GM10847 (cell line): Measurements from ENCODE around the gene CAPN15.

Experiments
- POLR2A ChIP-seq: IDR thresholded peaks from 2 replicates; pipeline ENCODE4 v1.6.1; 2011; ENCODE audit not compliant: insufficient read length; ENCODE audit errors: extremely low read depth

CAPN15 gene

GRCh38 chr16:503150-504071, 24.1 kb upstream of the CAPN15 start:
- no peak for TF ChIP-seq POLR2A

DNA sequence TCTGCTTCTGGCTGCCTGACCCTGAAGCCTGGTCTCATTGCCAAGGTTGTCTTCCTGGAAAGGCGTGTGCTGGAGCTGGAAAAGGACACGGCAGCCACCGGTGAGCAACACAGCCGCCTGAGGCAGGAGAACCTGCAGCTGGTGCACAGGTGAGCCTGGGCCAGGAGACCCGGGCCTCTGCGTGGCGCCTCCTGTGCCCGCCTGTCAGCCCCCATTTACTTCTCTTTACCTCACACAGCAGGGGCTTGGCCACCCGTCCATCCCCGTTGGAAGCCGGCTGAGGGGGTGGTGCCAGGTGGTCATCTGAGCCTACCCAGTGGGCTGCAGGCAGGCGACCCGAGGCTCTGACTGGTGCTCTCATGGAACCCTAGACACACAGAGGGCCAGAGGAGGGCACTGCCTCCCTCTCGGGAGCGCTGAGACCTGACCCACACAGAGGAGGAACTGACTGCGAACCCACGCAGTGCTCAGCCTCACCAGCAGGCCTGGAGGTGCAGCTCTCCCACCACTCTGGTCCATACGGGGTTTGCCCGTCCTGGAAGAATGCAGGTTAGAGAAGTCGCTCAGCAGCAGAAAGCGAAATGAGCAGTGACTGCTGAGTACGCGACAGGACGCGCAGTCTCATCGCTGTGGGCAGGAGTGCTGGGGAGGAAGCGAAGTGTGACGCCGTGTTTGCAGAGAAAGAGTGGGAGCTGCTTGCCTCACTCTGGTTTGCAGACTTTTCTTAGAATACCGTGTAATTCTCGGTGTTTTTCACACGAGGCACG, 21.9 kb upstream of the CAPN15 start:
- TF ChIP-seq POLR2A = no peak

DNA sequence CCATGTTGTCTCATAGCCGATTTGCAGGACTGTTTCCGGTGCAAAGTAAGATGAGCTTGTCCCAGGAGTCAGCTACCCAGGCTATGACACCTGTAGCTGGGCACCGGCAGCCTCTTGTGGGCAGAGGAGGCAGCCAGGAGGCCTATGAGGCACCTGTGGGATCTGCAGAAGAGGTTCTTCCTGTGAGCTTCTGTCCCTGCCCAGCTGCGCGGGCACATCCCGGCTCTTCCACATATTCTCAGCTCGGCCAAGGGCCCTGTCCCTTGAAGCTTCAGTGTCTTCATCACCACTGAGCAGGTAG, 21.3 kb upstream of the CAPN15 start:
- no peak for TF ChIP-seq POLR2A

DNA sequence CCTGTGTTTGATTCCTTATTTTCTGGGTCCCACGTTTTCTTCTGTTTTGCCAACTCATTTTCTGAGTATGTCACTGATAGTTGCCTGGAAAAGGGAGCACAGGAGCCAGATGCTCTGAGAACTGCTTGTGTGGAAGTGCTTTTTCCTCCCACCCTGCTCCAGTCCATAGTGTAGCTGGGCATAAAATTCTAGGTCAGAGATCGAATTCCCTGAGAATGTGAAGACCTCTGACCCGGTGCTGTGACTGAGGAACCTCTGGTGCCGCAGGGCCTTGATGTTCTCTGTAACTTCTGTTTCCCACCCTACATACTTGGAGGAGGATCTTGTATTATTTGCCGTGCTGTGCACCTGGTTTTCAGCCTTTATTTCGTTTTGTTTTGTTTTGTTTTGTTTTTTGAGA, 19.5 kb upstream of the CAPN15 start:
- TF ChIP-seq POLR2A = no peak

DNA sequence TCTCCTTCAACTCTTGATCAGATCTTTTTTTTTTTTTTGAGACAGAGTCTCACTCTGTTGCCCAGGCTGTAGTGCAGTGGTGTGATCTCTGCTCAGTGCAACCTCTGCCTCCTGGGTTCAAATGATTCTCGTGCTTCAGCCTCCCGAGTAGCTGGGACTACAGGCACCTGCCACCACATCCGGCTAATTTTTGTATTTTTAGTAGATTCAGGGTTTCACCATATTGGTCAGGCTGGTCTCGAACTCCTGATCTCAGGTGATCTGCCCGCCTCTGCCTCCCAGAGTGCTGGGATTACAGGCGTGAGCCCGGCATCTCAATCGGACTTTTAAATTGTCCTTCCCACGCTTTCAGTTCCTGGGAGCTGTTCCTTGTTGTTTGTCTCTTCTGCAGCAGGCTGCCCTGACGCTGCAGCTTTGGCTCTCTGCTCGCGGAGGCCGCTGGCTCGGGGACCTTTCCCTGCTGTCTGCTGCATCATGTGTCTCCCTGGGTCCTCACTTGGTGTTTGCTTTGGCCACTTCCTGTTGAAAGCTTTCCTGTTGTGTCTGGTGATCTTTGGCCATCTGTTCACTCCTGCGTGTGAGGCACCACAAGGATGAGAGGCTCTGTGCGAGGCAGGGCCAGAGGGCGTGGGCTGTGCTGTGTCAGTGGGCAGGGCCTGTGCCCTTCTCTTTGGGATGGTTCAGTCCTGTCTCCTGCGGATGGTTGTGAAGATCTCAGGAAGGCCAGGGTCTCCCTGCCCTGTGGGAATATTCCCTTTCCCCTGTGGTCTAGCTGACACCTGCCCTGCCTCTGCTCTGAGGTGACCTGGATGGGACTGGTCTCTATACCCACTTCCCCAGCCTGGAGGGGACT, 18.4 kb upstream of the CAPN15 start:
- no peak for TF ChIP-seq POLR2A

DNA sequence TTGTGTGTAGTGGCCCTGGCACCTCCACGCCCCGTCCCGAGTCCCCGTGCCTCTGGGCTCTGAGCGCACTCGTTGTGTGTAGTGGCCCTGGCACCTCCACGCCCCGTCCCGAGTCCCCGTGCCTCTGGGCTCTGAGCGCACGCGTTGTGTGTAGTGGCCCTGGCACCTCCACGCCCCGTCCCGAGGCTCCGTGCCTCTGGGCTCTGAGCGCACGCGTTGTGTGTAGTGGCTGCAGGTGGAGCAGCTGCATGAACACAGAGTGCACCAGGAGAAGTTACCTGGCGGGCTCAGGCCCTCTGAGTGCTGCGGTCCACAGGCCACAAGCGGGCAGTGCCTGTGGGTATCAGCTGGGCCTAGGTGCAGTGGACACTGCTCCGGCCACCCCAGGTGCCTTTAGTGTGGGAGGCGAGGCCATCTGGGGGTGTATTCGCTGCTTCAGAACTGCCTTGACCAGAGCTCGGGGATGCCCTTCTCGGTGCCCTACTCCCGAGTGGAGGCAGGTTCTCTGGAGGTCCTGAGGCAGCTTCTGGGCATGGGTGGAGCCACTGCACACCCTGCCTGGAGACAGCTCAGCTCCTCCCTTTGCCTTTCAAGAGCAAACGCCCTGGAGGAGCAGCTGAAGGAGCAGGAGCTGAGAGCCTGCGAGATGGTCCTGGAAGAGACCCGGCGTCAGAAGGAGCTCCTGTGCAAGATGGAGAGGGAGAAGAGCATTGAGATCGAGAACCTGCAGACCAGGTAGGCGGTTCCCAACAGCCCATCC, 17.3 kb upstream of the CAPN15 start:
- TF ChIP-seq POLR2A = no peak

- no peak for TF ChIP-seq POLR2A
Observed at GRCh38 chr16:512802-513201, 14.7 kb upstream of the CAPN15 start.

GRCh38 chr16:513950-514349, 13.6 kb upstream of the CAPN15 start:
- TF ChIP-seq POLR2A = no peak

DNA sequence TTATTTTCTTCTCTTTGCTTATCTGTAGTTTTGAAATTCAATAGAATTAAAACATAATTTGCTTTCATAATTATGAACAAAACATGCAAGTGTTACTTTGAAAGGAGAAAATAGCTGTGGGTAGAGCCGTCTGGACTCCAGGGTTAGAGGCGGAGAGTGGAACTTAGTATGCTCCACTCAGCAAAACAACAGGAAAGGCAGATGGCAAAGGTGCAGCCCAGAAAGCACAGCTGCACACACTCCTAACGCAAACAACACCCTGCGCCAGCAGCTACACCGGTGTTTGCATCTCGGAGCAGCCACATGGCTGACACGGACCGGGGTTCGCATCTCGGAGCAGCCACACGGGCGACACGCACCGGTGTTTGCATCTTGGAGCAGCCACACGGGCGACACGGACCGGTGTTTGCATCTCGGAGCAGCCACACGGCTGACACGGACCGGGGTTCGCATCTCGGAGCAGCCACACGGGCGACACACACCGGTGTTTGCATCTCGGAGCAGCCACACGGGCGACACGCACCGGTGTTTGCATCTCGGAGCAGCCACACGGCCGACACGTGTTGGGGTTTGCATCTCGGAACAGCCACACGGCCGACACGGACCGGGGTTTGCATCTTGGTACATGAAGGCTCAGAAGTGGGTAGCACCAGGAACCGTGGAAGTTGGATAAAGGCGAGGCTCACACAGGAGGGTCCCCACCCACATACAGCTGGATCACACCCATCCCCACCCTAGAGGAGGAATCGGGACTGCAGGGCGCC, 12.2 kb upstream of the CAPN15 start:
- TF ChIP-seq POLR2A = no peak

GRCh38 chr16:515939-516226, 11.6 kb upstream of the CAPN15 start:
- TF ChIP-seq POLR2A = no peak

DNA sequence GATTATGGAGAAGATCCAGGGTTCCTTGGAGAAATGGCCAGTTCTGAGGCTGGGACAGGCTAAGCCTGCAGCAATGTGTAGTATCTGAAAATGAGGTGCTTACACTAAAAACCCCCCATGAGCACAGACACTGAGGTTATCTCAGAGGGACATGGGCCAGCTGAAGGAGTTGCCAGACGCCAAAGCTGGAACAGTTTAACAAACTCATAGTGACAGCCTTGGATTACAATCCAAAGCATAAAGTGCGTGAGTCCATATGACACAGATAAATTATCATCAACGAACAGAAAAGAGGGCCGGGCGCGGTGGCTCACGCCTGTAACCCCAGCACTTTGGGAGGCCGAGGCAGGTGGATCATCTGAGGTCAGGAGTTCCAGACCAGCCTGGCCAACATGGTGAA, 11.2 kb upstream of the CAPN15 start:
- TF ChIP-seq POLR2A = no peak

DNA sequence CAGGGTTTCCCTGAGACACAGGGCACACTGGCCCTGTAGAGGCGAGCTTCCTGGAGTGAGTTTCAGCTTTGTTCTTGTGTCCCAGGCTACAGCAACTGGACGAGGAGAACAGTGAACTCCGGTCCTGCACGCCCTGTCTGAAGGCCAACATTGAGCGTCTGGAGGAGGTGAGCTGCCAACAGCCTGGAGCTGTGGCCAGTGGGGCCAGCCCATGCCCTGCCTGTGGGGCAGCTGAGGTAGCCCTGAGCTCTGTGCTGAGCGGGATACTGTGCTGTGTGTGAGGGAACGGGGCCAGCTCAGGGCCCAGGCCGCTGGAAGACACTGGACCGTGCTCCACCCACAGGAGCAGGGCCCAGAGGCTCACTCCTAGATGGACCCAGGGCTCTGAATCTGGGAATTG, 8.7 kb upstream of the CAPN15 start:
- TF ChIP-seq POLR2A = no peak

GRCh38 chr16:519425-519824, 8.1 kb upstream of the CAPN15 start:
- no peak for TF ChIP-seq POLR2A

DNA sequence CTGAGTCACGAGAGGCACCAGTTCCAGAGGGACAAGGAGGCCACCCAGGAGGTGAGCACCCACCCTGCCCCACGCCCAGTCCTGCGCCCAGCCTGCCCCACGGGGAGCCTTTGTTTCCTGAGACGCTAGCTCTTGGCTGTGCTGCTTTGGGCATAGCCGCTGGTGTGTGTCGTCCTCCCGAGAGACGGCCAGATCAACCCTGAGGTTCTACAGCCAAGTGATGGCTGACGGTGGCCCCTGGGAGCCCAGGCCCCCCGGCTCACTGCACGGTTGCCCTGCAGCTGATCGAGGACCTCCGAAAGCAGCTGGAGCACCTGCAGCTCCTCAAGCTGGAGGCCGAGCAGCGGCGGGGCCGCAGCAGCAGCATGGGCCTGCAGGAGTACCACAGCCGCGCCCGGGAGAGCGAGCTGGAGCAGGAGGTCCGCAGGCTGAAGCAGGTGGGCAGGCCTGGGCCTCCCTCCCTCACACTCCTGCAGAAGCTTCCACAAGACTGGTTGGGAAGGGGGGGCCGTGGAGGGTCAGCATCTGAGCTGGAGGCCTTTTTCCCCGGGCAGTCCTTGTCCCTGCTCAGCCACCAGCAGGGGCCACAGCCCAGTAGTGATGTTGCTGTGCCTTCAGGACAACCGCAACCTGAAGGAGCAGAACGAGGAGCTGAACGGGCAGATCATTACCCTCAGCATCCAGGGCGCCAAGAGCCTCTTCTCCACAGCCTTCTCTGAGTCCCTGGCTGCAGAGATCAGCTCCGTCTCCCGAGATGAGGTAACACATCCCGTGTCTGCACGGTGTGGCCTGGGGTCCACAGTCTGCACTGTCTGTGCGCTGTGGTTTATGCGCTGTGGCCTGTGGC, 7.4 kb upstream of the CAPN15 start:
- no peak for TF ChIP-seq POLR2A

- no peak for TF ChIP-seq POLR2A
Observed at GRCh38 chr16:520847-521246, 6.7 kb upstream of the CAPN15 start.
